DMS114 treated with DMSO at 0.1 percent for 48 hours (cell line): ENCODE results near the gene IAH1.

Experiments used
- DNase-seq: peaks from one replicate; lab custom pipeline; 2025; ENCODE audit not compliant: unreplicated experiment; lab: John Stamatoyannopoulos, UW

The IAH1 gene, protein sequence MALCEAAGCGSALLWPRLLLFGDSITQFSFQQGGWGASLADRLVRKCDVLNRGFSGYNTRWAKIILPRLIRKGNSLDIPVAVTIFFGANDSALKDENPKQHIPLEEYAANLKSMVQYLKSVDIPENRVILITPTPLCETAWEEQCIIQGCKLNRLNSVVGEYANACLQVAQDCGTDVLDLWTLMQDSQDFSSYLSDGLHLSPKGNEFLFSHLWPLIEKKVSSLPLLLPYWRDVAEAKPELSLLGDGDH

GRCh38 chr2:9474361-9475057 lies at the start of gene IAH1:
IAH1 (plus strand) TSS chr2:9474551; CDS start chr2:9474567, 16 bp downstream.
- no peak for DNase-seq

DNA sequence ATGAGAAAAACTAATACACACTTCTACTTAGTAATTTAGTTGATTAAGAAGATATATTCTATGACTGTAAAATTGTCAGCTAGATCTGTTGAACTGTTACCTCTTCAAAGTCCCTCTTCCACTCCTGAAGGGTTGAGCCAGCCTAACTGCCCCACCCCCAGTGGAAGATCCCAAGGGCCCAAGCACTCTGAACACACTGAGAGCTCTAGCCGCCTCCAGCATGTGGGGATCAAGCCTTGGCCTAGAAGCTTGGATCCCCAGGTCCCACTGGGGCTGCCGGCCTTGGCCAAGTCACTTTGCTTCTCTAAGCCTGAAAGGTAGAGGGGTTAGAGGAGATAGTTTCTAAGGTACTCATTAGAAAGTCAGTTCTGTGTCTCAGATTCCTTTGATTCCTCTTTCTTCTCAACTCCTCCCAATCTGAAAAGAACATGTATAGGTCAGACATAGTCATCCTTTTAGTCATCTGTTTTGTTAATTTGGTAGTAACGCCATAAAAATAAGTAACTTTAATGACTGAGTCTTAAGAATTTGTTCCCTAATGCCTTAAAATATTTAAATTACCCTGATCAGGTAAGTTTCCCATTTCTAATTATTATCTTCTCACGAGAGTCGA lies 45.3 kb upstream of the IAH1 start:
- DNase-seq = no peak

- DNase-seq = no peak
These were observed 43.7 kb upstream of the IAH1 start for GRCh38 chr2:9430316-9431293.

DNA sequence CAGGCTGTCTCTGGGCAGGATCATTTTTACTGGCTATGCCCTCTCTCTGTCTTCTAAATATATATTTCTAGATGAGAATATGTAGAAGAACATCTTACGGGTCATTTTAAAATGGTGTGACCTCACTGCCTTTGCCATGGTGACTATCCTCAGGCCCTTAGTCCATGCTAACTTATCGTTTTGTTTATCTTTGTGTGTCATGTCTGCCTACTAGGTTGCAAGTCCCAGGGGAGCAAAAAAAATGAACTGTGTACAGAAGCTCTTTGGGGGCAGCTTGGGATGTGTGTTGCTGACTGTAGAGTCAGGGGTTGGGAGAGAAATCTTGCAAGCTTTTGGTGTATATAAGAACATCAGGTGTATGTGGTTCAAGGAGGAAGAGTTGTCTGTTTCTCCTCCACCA lies 39.9 kb upstream of the IAH1 start:
- no peak for DNase-seq

DNA sequence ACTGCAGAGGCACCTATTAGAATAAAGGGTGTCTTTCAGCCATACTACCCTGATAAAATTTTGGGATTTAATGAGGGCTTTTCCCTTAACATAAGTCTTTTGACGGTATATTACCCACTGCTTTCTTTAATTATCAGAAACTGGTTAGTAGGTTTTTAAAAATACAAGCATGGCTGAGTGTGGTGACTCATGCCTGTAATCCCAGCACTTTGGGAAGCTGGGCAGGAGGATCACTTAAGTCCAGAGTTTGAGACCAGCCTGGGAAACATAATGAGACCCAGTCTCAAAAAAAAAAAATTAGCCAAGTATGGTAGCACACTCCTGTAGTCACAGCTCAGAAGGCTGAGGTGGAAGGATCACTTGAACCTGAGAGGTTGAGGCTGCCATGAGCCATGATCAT lies 34.8 kb upstream of the IAH1 start:
- no peak for DNase-seq

- DNase-seq = no peak
These were observed 34.2 kb upstream of the IAH1 start for GRCh38 chr2:9440058-9440727.

- no peak for DNase-seq
These were observed 32.8 kb upstream of the IAH1 start for GRCh38 chr2:9441556-9441955.

GRCh38 chr2:9443526-9443925 lies 30.8 kb upstream of the IAH1 start:
- DNase-seq = no peak

GRCh38 chr2:9445089-9445488 lies 29.3 kb upstream of the IAH1 start:
- no peak for DNase-seq

- no peak for DNase-seq
These were observed 23.1 kb upstream of the IAH1 start for GRCh38 chr2:9451231-9451630.

GRCh38 chr2:9460441-9461017 lies 13.8 kb upstream of the IAH1 start:
- DNase-seq = no peak

DNA sequence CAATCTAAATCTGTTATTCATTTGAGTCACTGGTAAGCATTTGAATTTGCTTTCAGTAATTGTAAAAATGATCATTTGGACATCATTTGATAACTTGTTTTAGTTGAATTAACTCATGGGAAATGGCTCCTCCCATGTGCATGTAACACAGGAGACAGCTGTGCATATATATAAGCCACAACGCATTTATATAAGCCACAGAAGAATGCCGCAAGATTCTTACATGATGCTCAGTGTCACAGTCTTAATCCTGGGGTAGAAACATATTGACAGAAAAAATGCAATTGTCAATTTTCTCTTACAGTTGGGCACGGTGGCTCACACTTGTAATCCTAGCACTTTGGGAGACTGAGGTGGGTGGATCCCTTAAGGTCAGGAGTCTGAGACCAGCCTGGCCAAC lies 13.3 kb upstream of the IAH1 start:
- DNase-seq = no peak

DNA sequence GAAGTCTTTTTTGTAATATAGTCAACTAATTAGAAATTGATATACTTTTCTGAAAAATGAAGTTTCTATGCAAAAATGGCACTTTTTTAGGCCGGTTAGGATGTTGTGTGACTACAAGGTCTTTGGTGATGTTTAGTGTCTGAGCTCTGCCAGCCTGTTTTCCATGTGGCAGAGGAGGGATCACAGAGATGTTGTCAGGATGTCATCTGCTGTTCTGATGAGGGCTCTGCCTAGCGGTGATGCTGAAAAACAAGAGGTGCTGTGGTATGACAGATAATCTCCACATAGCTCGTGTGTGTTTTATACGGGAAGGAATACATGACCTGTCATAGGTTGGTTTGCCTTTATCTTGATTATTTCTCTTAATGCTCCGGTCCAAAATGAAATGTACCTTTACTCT lies 12.0 kb upstream of the IAH1 start:
- DNase-seq = no peak

DNA sequence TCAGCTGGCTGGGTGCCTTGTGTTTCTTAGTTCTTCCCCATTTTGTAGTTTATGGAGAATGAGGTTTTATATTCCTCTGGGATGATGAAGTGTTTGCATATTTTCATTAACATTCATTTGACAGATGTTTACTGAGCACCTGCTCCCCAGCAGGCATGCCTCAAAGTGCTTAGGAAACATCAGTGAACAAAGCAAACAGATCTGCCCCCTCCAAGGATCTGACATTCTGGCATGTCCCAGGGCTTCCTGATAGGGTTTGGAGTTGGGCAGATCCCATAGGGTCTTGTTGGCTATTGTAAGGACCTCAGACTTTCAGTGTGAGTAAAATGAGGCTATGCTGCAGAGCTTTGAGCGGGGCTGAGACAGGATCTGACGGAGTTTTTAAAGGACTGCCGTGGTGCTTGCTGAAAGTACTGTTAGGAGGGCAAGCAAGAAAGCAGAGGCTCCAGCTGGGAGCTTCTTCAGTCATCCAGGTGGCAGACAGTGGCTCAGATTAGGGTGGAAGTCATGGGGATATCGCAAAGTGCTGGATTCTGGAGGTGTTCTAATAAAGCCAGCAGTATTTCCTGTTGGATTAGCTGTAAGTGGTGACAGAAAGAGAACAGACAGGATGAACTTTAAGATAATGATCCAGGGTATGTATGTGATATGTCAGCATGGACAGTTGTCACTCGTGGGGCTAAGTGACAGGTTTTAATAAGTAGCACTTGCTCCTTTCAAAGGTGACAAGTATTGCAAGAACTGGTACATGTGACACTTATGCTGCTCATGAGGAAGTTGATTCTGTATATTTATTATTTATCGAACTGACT lies 11.3 kb upstream of the IAH1 start:
- DNase-seq = no peak

DNA sequence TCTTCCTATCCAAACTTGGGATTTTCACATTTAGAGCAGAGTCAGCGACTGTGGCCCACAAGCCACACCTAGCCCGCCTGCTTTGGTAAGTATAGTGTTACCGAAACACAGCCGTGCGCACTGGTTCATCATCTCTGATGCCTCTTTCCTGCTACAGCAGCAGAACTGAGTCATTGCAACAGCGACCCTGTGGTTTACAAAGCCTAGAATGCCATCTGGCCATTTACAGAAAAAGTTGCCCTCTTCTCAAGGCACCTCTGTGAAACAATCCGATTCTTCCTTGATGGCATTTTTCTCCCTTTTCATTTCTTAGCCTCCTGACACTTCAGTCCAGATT lies 10.7 kb upstream of the IAH1 start:
- DNase-seq = no peak

DNA sequence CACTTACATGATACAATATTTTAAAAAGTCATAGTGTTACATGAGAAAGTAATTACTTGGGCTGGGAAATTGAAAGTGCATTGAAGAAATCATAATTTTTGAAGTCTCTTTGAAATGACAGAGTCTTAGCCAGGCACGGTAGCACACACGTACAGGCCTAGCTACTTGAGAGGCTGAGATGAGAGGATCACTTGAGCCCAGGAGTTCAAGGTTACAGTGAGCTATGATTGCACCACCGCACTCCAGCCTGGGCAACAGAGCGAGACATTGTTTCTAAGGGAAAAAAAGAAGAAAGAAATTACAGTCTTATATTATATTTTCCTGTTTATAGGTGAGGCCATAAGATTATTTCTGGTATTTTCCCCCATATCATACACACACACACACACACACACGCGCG lies 9.2 kb upstream of the IAH1 start:
- no peak for DNase-seq

GRCh38 chr2:9466147-9466683 lies 8.1 kb upstream of the IAH1 start:
- no peak for DNase-seq

GRCh38 chr2:9467687-9468086 lies 6.7 kb upstream of the IAH1 start:
- no peak for DNase-seq

DNA sequence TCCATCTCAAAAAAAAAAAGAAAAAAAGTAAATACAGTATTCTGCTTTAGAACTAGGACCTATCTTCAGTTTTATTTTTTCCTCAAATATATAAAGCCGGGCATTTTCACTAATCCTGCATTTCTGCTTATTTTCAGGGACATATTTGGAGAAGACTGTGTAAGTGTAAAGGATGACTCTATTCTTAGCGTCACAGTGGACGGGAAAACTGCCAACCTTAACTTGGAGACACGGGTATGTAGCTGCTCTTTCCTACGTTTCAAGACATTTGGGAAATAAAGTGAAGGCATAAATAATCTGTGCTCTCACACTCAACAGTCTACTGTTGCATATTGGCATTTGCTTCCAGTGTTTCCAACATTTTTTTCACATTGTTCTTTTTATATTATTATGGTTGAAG lies 3.1 kb upstream of the IAH1 start:
- no peak for DNase-seq
